Measurements from ENCODE around the gene DDX42. TPM values are rescaled to one million over a fixed set of nuclear protein-coding genes. Genes with fewer than 3 reads are reported as not detected.
A peak's percentile ranks its signal among the peaks of the same experiment; 100 is the strongest.

Gene DDX42
- total RNA-seq, 1 experiment from 2014 or later = 128 TPM

- TF ChIP-seq ATF1 (CRISPR knock-in tag; IDR thresholded peaks at IDR 0.05) = no peak
- no peak for TF ChIP-seq CREB1 (CRISPR knock-in tag; IDR thresholded peaks at IDR 0.05)
- no peak for TF ChIP-seq MLX (CRISPR knock-in tag; IDR thresholded peaks at IDR 0.05)
- TF ChIP-seq ZNF317 (CRISPR knock-in tag; IDR thresholded peaks at IDR 0.05; ENCODE audit: borderline replicate concordance, low read depth) = no peak
Measured at GRCh38 chr17:63772801-63773271, 1.1 kb upstream of the DDX42 start (continued).

- Mint-ChIP-seq H3K27ac (peak within 1 kb of the TSS; percentile 100), H3K4me1 (peaks cover 19% of the 10 kb centered on the region), H3K27me3 (ENCODE audit: low read depth) (no peaks in the 10 kb centered on the region), H3K9me3 (no peaks in the 10 kb centered on the region), H3K36me3 (peaks cover 17% of the 10 kb centered on the region; the same call in 1 of the 2 replicates), H3K4me3 (peak within 1 kb of the TSS; percentile 97)
- ChIA-PET CTCF (interaction anchor here (0.7 to 1.7 kb wide), 8 partner anchors 33 to 255 kb away, joined by 3 to 8 read pairs (median 4); no protein-coding TSS in a partner anchor), POLR2A (interaction anchor here (1.0 to 1.6 kb wide), 11 partner anchors 9 to 152 kb away, joined by 3 to 12 read pairs (median 4); partner anchors contain the start of genes FTSJ3, LIMD2, MAP3K3 and PSMC5)
- ATAC-seq = peak; percentile 95
- DNase-seq (ENCODE audit: low spot score) = peak; percentile 98
- peak; percentile 63; the same call in 1 of the 2 replicates for TF ChIP-seq FOXP4 (CRISPR knock-in tag; IDR thresholded peaks at IDR 0.05)
- no peak for TF ChIP-seq E2F5 (CRISPR knock-in tag; IDR thresholded peaks at IDR 0.05)
- no peak for TF ChIP-seq ZNF263 (CRISPR knock-in tag; IDR thresholded peaks at IDR 0.05; ENCODE audit: low read depth)
- TF ChIP-seq IRF1 (CRISPR knock-in tag; IDR thresholded peaks at IDR 0.05) = no peak
- TF ChIP-seq ZNF317 (CRISPR knock-in tag; IDR thresholded peaks at IDR 0.05; ENCODE audit: borderline replicate concordance, low read depth) = no peak
- no peak for TF ChIP-seq ZNF425 (CRISPR knock-in tag; conservative IDR thresholded peaks at IDR 0.05)
- TF ChIP-seq FOXK1 (CRISPR knock-in tag; IDR thresholded peaks at IDR 0.05) = peak; percentile 30; the same call in 1 of the 2 replicates
- TF ChIP-seq MAX (CRISPR knock-in tag; IDR thresholded peaks at IDR 0.05) = peak; percentile 99
- 0 out of 2 replicates have a peak, but pooled peaks have one; percentile 80 for TF ChIP-seq ZNF232 (CRISPR knock-in tag; IDR thresholded peaks at IDR 0.05)
- TF ChIP-seq MXD4 (CRISPR knock-in tag; IDR thresholded peaks at IDR 0.05; ENCODE audit: borderline replicate concordance) = no peak
- no peak; the same call in 1 of the 2 replicates for TF ChIP-seq TEAD1 (CRISPR knock-in tag; IDR thresholded peaks at IDR 0.05)
- TF ChIP-seq GTF2I (CRISPR knock-in tag; conservative IDR thresholded peaks at IDR 0.05) = no peak
- TF ChIP-seq ATF3 (CRISPR knock-in tag; conservative IDR thresholded peaks at IDR 0.05) = no peak
- no peak for TF ChIP-seq ZNF396 (CRISPR knock-in tag; IDR thresholded peaks at IDR 0.05; ENCODE audit: borderline replicate concordance)
- TF ChIP-seq E2F4 (CRISPR knock-in tag; IDR thresholded peaks at IDR 0.05; ENCODE audit: borderline replicate concordance, low read depth) = no peak
- peak; percentile 86 for TF ChIP-seq FOXP1 (CRISPR knock-in tag; IDR thresholded peaks at IDR 0.05; ENCODE audit: borderline replicate concordance)
- no peak for TF ChIP-seq ZNF423 (CRISPR knock-in tag; IDR thresholded peaks at IDR 0.05)
- TF ChIP-seq ZNF121 (CRISPR knock-in tag; IDR thresholded peaks at IDR 0.05) = no peak
- TF ChIP-seq IRF2 (CRISPR knock-in tag; IDR thresholded peaks at IDR 0.05; ENCODE audit: borderline replicate concordance, low read depth) = no peak
- TF ChIP-seq SMAD3 (CRISPR knock-in tag; IDR thresholded peaks at IDR 0.05; ENCODE audit: borderline replicate concordance) = 0 out of 2 replicates have a peak, but pooled peaks have one; percentile 64
Measured at GRCh38 chr17:63773272-63774140, 464 bp upstream of the DDX42 start, which contains the start of gene CCDC47. TSS of gene CCDC47 (minus strand) at chr17:63773597. CDS start at chr17:63766175, 7,422 bp downstream.

Data from WTC11 (cell line).